Fibroblast of lung (primary cell): ENCODE measurements around the gene BIRC3.

Source experiments
- CTCF ChIP-seq, 2 donors: IDR thresholded peaks in 1 of 2; conservative IDR thresholded peaks in 1 of 2; 1 replicate in 1 of 2; 2 replicates in 1 of 2; pipeline ENCODE4 v1.5.1; 2011 to 2012; ENCODE audit warnings: low read length in 2 of 2, control low read depth in 1 of 2, inconsistent platforms in 1 of 2, low read depth in 1 of 2, mild to moderate bottlenecking in 1 of 2
- EZH2 ChIP-seq: IDR thresholded peaks from 2 replicates; pipeline ENCODE4 v1.5.1; 2012; ENCODE audit warnings: low read length, control low read depth, mild to moderate bottlenecking; ENCODE audit errors: missing control alignments

DNA sequence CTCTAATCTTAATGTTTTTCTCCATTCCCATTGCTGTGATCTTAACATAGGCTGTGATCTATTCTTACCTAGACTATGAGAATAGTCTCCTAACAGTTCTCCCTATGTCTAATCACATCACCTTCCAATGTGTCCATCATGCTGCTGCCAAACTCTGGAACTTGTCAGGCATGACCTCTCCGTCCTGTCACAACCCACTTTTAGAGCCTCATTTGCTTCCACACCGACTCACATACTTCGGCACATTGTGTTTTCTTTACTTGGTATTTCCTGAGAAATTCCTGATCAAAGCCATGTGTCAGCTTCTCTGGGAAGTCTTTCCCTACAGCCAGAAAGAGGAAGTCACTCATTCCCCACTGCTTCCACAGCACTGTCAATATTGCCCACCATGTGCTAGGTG lies 40.5 kb upstream of the BIRC3 start:
- TF ChIP-seq CTCF (conservative IDR thresholded peaks at IDR 0.05 in 1 of 2, IDR thresholded peaks at IDR 0.05 in 1 of 2; ENCODE audit: low read depth in 1 of 2, low read length in 2 of 2) (no peak), EZH2 (no peak)
